Lung (tissue), 12 donors: Measurements from ENCODE around the gene ZNF513. TPM values are rescaled to one million over a fixed set of nuclear protein-coding genes. Genes with fewer than 3 reads are reported as not detected.

ENCODE experiments used
- ATAC-seq: fragments of 200-7000 bp; cut with Tn5 transposase; one replicate; pipeline ENCODE4 v1.9.1; 2020; ENCODE audit warnings: moderate number of reproducible peaks; ENCODE audit not compliant: insufficient read depth, low FRiP score
- DNase-seq, 3 donors: peaks; one replicate each; pipeline ENCODE4 v3.0.0-alpha.2; 2013 to 2017
- H3K27ac ChIP-seq, 2 donors: one replicate each; pipeline ENCODE4 v1.5.1; 2013; ENCODE audit warnings: mild to moderate bottlenecking in 2 of 2, moderate library complexity in 2 of 2, control low read depth in 1 of 2, inconsistent platforms in 1 of 2, low read depth in 1 of 2, low read length in 1 of 2
- H3K27me3 ChIP-seq, 3 donors: one replicate each; pipeline ENCODE4 v1.5.1; 2013; ENCODE audit warnings: low read length in 2 of 3; ENCODE audit not compliant: control insufficient read depth in 3 of 3, insufficient read depth in 3 of 3
- H3K36me3 ChIP-seq, 4 donors: one replicate each; pipeline ENCODE4 v1.5.1; 2013; ENCODE audit warnings: low read length in 4 of 4, mild to moderate bottlenecking in 1 of 4, moderate library complexity in 1 of 4; ENCODE audit not compliant: control insufficient read depth in 4 of 4, insufficient read depth in 4 of 4
- H3K4me1 ChIP-seq, 5 donors: one replicate each; pipeline ENCODE4 v1.5.1; 2013; ENCODE audit warnings: low read length in 5 of 5, mild to moderate bottlenecking in 2 of 5, moderate library complexity in 1 of 5; ENCODE audit not compliant: control insufficient read depth in 5 of 5, insufficient read depth in 5 of 5
- H3K4me3 ChIP-seq: one replicate; pipeline ENCODE4 v1.5.1; 2013; ENCODE audit warnings: mild to moderate bottlenecking, control low read depth, moderate library complexity
- H3K9ac ChIP-seq, 2 donors: one replicate each; pipeline ENCODE4 v1.5.1; 2013; ENCODE audit warnings: low read length in 2 of 2, control low read depth in 1 of 2; ENCODE audit not compliant: insufficient read depth in 1 of 2
- H3K9me3 ChIP-seq, 4 donors: one replicate each; pipeline ENCODE4 v1.5.1; 2013; ENCODE audit warnings: low read length in 3 of 4, mild to moderate bottlenecking in 1 of 4, moderate library complexity in 1 of 4; ENCODE audit not compliant: control insufficient read depth in 4 of 4, insufficient read depth in 3 of 4
- CTCF ChIP-seq: IDR thresholded peaks from 2 replicates; pipeline ENCODE4 v1.5.1; 2012; ENCODE audit warnings: mild to moderate bottlenecking; ENCODE audit errors: control extremely low read depth, extremely low read depth
- WGBS, 2 donors: extraction: QIAGEN DNeasy Blood & Tissue Kit; methylation state at CpG; one replicate each; pipeline ENCODE4 v1.1.7; 2013; 5-methylcytosine and 5-hydroxymethylcytosine counted together
- polyA plus RNA-seq, 2 donors: library from polyadenylated mRNA; stranded (reverse); fragments of 200-250 nt; gene quantifications; one replicate each; pipeline ENCODE4 v1.2.1, GENCODE V29; 2013
- total RNA-seq, 2 donors: library from RNA; depleted of rRNA in 1 of 2; stranded (reverse); fragments of >200 nt in 1 of 2; gene quantifications; one replicate each; pipeline ENCODE4 v1.2.1, GENCODE V29; 2014 to 2021
- donor health status: control.
- donor health status: control.
- donor health status: Bipolar disorder and iron deficiency.
- donor health status: healthy.
- donor health status: DM: yes; HTN: yes; CAD: no.

Gene ZNF513
- total and polyA plus RNA-seq, 4 donors, result 8.0 to 22.2 (median 21.3) TPM

GRCh38 chr2:27393225-27393624, 12.7 kb upstream of the ZNF513 start:
- no peak overlapping the region for H3K4me3 ChIP-seq
- ATAC-seq (no peak), DNase-seq (no peak)
- no peaks in the 10 kb centered on the region for H3K4me1 ChIP-seq
- 98% methylated on average over 33 of the region's 33 CpGs for WGBS, 2 donors
- no peaks in the 10 kb centered on the region for H3K9me3 ChIP-seq
- H3K9ac ChIP-seq, result no peak overlapping the region
- H3K27me3 ChIP-seq, result no peaks in the 10 kb centered on the region
- no peak overlapping the region for H3K27ac ChIP-seq
- no peak for TF ChIP-seq CTCF
- H3K36me3 ChIP-seq, result peaks cover 0 to 4% (median 4%) of the 10 kb centered on the region in 4 donors

GRCh38 chr2:27390822-27391679, 10.5 kb upstream of the ZNF513 start:
- 94 to 95% methylated on average over 9 of the region's 9 CpGs for WGBS, 2 donors

GRCh38 chr2:27381577-27382181, 1.1 kb upstream of the ZNF513 start:
- ATAC-seq (no peak), DNase-seq (no peak)
- peaks cover 18 to 41% (median 28%) of the 10 kb centered on the region in 4 donors for H3K36me3 ChIP-seq
- no peak for TF ChIP-seq CTCF
- H3K4me1 ChIP-seq, result peaks cover 4 to 19% (median 5%) of the 10 kb centered on the region in 5 donors
- H3K4me3 ChIP-seq, result no peak overlapping the region
- no peaks in the 10 kb centered on the region for H3K27me3 ChIP-seq
- H3K9me3 ChIP-seq, result no peaks in the 10 kb centered on the region
- H3K9ac ChIP-seq, result peak overlapping the region in 1 of 2 donors; percentile 65
- peak overlapping the region in 1 of 2 donors; percentile 85 for H3K27ac ChIP-seq
- WGBS, 2 donors, result 95 to 98% methylated on average over 10 of the region's 10 CpGs

More at GRCh38 chr2:27390822-27391679, 10.5 kb upstream of the ZNF513 start:
- H3K4me1 ChIP-seq, result no peaks in the 10 kb centered on the region
- no peak overlapping the region for H3K4me3 ChIP-seq
- peaks cover 0 to 6% (median 4%) of the 10 kb centered on the region in 4 donors for H3K36me3 ChIP-seq
- no peak for TF ChIP-seq CTCF
- DNase-seq (no peak), ATAC-seq (no peak)
- H3K9ac ChIP-seq, result no peak overlapping the region
- H3K9me3 ChIP-seq, result no peaks in the 10 kb centered on the region
- no peaks in the 10 kb centered on the region for H3K27me3 ChIP-seq
- no peak overlapping the region for H3K27ac ChIP-seq
